ENCODE results near the gene CBFA2T2. TPM values are rescaled to one million over a fixed set of nuclear protein-coding genes. Genes with fewer than 3 reads are reported as not detected.

Gene CBFA2T2
- total and polyA plus RNA-seq, 2 donors (not counting 3 experiments of a cell fraction or from before 2014, with no cell fraction given): 10.7 to 12.1 TPM

DNA sequence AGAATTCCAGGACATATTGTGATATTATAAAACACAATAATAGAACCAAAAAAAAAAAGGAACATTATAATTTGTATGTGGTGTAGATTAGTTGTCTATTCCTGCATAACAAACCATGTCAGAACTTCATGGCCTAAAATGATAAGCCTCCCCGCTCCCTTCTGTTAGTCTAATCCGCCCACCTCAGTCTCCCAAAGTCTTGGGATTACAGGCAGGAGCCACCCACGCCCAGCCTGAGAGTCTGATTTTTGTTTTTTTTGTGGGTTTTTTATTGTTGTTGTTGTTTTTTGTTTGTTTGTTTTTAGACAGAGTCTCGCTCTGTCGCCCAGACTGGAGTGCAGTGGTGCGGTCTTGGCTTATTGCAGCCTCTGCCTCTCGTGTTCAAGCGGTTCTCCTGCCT is 111.1 kb downstream of the CBFA2T2 start:
- H3K4me1 ChIP-seq (ENCODE audit: control insufficient read depth, extremely low read depth, insufficient read depth, low read length): no peaks in the 10 kb centered on the region
- H3K9me1 ChIP-seq (replicated peaks; ENCODE audit: control insufficient read depth, extremely low read depth, insufficient read depth, low read length): no peaks in the 10 kb centered on the region
- CTCF ChIA-PET: no interaction called here
- no peak overlapping the region for H3K9ac ChIP-seq (replicated peaks; ENCODE audit: extremely low read depth, insufficient read depth, low read length)
- no peak for TF ChIP-seq FOS (IDR thresholded peaks at IDR 0.05; ENCODE audit: borderline replicate concordance, insufficient read depth, low read length)
- FAIRE-seq: no peak
- no TSS peak for BruUV-seq (replicated peaks)
- no peak overlapping the region for H3K27ac ChIP-seq (ENCODE audit: insufficient read depth, low read depth, low read length)
- POLR2A ChIA-PET: no interaction called here
- H3K27me3 ChIP-seq (ENCODE audit: control insufficient read depth in 2 of 2, insufficient read depth in 2 of 2, low read length in 2 of 2): no peaks in the 10 kb centered on the region
- no peaks in the 10 kb centered on the region for H4K20me1 ChIP-seq (replicated peaks; ENCODE audit: control insufficient read depth, extremely low read depth, insufficient read depth, low read length)
- H2AFZ ChIP-seq (ENCODE audit: low read depth, low read length): no peak overlapping the region
- no peaks in the 10 kb centered on the region for H3K79me2 ChIP-seq (ENCODE audit: control insufficient read depth, insufficient read depth, low read length)
- intact Hi-C loops (cut with micrococcal nuclease) (no loop called here), dilution Hi-C loops (cut with MboI; ENCODE audit: extremely low pct_ligation_motif_present, low sequenced_read_pairs) (no loop called here)
- no peaks in the 10 kb centered on the region for H3K9me3 ChIP-seq (replicated peaks; ENCODE audit: control insufficient read depth, insufficient read depth, low read length)
- no peak overlapping the region for H3K4me2 ChIP-seq (ENCODE audit: insufficient read depth, low read length)
- no peaks in the 10 kb centered on the region for H3K36me3 ChIP-seq (ENCODE audit: control insufficient read depth in 2 of 2, extremely low read depth in 1 of 2, insufficient read depth in 2 of 2, low read length in 2 of 2)
- DNase-seq (ENCODE audit: low read depth, low spot score): no peak
- H3K4me3 ChIP-seq (replicated peaks in 1 of 3; ENCODE audit: insufficient read depth in 1 of 3, low read depth in 1 of 3, low read length in 3 of 3): no peak overlapping the region

DNA sequence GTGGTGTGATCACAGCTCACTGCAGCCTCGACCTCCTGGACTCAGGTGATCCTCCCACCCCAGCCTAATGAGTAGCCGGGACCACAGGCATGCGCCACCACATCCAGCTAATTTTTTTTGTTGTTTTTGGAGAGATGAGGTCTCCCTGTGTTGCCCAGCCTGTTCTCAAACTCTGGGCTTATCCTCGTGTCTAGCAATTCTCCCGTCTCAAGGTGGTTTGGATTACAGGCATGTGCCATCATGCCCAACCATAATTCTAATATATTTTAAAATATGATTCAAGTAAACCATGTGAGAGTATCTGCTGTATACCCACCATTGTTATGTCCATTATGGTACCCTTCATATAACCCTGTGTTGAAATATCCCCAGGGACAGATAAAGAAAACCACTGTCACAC is 112.0 kb downstream of the CBFA2T2 start:
- dilution Hi-C loops (cut with MboI; ENCODE audit: extremely low pct_ligation_motif_present, low sequenced_read_pairs): no loop called here
- Histone ChIP-seq H3K4me1 (ENCODE audit: control insufficient read depth, extremely low read depth, insufficient read depth, low read length) (no peaks in the 10 kb centered on the region), H3K4me2 (ENCODE audit: insufficient read depth, low read length) (no peak overlapping the region), H3K9ac (replicated peaks; ENCODE audit: extremely low read depth, insufficient read depth, low read length) (no peak overlapping the region), H3K9me3 (replicated peaks; ENCODE audit: control insufficient read depth, insufficient read depth, low read length) (no peaks in the 10 kb centered on the region), H3K27me3 (ENCODE audit: control insufficient read depth in 2 of 2, insufficient read depth in 2 of 2, low read length in 2 of 2) (no peaks in the 10 kb centered on the region), H3K4me3 (replicated peaks in 1 of 3; ENCODE audit: insufficient read depth in 1 of 3, low read depth in 1 of 3, low read length in 3 of 3) (no peak overlapping the region), H3K79me2 (ENCODE audit: control insufficient read depth, insufficient read depth, low read length) (no peaks in the 10 kb centered on the region), H3K27ac (ENCODE audit: insufficient read depth, low read depth, low read length) (no peak overlapping the region), H3K36me3 (ENCODE audit: control insufficient read depth in 2 of 2, extremely low read depth in 1 of 2, insufficient read depth in 2 of 2, low read length in 2 of 2) (no peaks in the 10 kb centered on the region), H3K9me1 (replicated peaks; ENCODE audit: control insufficient read depth, extremely low read depth, insufficient read depth, low read length) (no peaks in the 10 kb centered on the region), H4K20me1 (replicated peaks; ENCODE audit: control insufficient read depth, extremely low read depth, insufficient read depth, low read length) (no peaks in the 10 kb centered on the region), H2AFZ (ENCODE audit: low read depth, low read length) (no peak overlapping the region)
- intact Hi-C loops (cut with micrococcal nuclease): no loop called here
- no TSS peak for BruUV-seq (replicated peaks)
- no peak for DNase-seq (ENCODE audit: low read depth, low spot score)
- TF ChIP-seq EZH2 (IDR thresholded peaks at IDR 0.05; ENCODE audit: borderline replicate concordance, low read depth, low read length, severe bottlenecking) (no peak), POLR2AphosphoS5 (IDR thresholded peaks at IDR 0.05; ENCODE audit: insufficient read depth, low read depth, low read length) (no peak), GATA2 (IDR thresholded peaks at IDR 0.05; ENCODE audit: insufficient read depth, insufficient read length, low read depth, low read length) (no peak), JUN (IDR thresholded peaks at IDR 0.05; ENCODE audit: borderline replicate concordance, insufficient read depth, insufficient read length, low read depth) (no peak), POLR2A (IDR thresholded peaks at IDR 0.05; ENCODE audit: low read depth, low read length) (no peak), MYC (IDR thresholded peaks at IDR 0.05; ENCODE audit: low read depth, low read length) (no peak), CTCF (IDR thresholded peaks at IDR 0.05; ENCODE audit: extremely low read depth in 1 of 2, insufficient read depth in 1 of 2, low read depth in 1 of 2, low read length in 2 of 2) (no peak), FOS (IDR thresholded peaks at IDR 0.05; ENCODE audit: borderline replicate concordance, insufficient read depth, low read length) (no peak)
- TF ChIP-seq, protein P1, sequence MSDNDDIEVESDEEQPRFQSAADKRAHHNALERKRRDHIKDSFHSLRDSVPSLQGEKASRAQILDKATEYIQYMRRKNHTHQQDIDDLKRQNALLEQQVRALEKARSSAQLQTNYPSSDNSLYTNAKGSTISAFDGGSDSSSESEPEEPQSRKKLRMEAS (IDR thresholded peaks at IDR 0.05; ENCODE audit: insufficient read depth, insufficient read length): no peak
- FAIRE-seq: no peak
- POLR2A ChIA-PET: no interaction called here
- CTCF ChIA-PET: no interaction called here
